Ammon's horn (tissue), 1 donor: ENCODE data around the gene ATP13A1.
"Not testable (repeated sequence)": the region's sequence is repeated elsewhere in the genome, so short reads cannot be mapped to it uniquely, and the experiment has no call there.

Experiments used
- DNase-seq: peaks from one replicate; pipeline ENCODE4 v3.0.0-alpha.2; 2016; ENCODE audit warnings: low spot score

ATP13A1 gene

DNA sequence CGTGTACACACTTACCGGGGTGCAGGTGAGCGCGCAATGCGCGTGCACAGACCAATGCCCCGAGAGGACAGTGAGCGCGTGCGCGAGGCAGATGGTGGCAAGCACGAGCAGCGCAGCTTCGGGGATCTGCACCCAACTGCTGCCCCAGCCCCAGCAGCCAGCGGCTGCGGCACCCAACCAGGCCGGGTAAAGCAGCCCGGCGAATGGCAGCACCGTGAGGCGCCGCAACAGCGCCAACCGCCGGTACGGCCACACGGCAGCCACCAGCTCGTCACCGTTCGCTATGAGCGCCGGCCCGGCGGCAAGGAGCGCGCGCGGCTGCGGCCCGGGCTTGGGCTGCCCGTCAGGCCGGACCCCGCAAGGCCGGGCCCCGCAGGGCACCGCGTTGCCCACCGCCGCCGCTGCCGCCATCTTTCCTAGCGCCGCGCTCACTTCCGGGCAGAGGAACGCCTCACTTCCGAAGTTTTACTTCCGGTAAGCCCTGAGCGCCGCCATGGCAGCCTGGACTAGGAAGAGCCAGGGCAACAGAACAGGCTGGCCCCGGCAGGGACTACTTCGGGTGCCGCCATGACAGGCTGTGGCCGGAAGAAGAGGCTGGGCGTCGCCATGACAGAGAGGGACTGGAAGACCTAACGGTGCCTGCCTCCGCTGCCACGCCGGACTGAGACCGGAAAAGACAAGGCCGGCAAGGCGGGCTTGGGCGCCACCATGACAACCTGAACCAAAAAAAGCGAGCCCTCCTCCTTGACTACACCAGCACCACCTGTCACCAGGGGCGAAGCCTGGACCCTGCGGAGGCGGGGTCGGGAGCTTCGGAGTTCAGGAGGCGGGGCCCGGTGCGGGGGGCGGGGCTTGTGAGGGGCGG, at the start of gene ATP13A1:
TSS of gene ATP13A1 (minus strand) at position 421 of the 865 bp plus-strand sequence. CDS start at position 411, 10 bp downstream.
- DNase-seq = peak; percentile 99

DNA sequence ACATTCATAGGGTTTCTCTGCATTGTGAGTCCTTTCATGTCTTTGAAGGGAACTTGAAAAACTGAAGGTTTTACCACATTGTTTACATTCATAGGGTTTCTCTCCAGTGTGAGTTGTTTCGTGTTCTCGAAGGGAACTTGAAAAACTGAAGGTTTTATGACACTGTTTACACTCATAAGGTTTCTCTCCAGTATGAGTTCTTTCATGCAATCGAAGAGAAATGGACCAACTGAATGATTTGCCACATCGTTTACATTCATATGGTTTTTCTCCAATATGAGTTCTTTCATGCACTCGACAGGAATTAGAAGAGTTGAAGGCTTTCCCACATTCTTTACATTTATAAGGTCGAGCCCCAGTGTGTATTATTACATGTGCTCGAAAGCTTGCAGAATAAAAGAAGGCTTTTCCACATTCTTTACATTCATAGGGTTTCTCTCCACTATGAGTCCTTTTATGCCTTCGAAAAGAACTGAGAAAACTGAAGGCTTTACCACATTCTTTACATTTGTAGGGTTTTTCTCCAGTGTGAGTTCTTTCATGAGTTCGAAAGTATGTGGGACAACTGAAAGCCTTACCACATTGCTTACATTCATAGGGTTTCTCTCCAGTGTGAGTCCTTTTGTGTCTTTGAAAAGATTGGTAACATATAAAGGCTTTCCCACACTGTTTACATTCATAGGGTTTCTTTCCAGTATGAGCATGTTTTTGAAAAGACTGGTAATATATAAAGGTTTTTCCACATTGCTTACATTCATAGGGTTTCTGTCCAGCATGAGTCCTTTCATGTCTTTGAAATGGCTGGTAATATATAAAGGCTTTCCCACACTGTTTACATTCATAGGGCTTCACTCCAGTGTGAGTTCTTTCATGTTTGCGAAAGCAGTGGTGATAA, 48.7 kb upstream of the ATP13A1 start:
- DNase-seq = no peak

- DNase-seq = no peak
These were observed 47.9 kb upstream of the ATP13A1 start for GRCh38 chr19:19711306-19711933.

GRCh38 chr19:19710506-19710905, 47.0 kb upstream of the ATP13A1 start:
- no peak for DNase-seq

GRCh38 chr19:19704836-19705235, 41.4 kb upstream of the ATP13A1 start:
- no peak for DNase-seq

- DNase-seq = not testable (repeated sequence)
These were observed 37.0 kb upstream of the ATP13A1 start for GRCh38 chr19:19700493-19700892.

- no peak for DNase-seq
These were observed 34.1 kb upstream of the ATP13A1 start for GRCh38 chr19:19697589-19697988.

GRCh38 chr19:19696386-19696785, 32.9 kb upstream of the ATP13A1 start:
- no peak for DNase-seq

DNA sequence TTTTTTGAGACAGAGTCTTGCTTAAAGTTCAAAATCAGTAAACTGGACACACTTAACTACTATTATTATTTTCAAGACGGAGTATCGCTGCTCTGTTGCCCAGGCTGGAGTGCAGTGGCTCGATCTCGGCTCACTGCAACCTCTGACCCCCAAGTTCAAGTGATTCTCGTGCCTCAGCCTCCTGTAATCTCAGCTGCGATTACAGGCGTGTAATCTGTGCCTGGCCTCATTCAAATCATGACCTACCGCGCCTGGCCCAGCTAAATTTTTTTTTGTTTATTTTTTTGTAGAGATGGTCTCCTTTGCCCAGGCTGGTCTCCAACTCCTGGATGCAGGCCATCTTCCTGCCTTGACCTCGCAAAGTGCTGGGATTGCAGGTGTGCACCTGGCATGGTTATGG, 28.2 kb upstream of the ATP13A1 start:
- DNase-seq = no peak

DNA sequence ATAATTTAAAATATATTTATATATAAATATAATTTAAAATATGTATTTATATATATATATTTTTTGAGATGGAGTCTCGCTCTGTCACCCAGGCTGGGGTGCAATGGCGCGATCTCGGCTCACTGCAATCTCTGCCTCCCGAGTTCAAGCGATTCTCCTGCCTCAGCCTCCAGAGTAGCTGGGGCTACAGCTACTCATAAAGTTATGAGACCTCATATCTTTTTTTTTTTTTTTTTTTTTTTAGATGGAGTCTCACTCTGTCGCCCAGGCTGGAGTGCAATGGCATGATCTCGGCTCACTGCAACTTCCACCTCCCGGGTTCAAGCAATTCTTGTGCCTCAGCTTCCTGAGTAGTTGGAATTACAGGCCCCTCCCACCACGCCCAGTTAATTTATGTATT, 25.5 kb upstream of the ATP13A1 start:
- DNase-seq = not testable (repeated sequence)

- DNase-seq = no peak
These were observed 23.6 kb upstream of the ATP13A1 start for GRCh38 chr19:19687090-19687489.

DNA sequence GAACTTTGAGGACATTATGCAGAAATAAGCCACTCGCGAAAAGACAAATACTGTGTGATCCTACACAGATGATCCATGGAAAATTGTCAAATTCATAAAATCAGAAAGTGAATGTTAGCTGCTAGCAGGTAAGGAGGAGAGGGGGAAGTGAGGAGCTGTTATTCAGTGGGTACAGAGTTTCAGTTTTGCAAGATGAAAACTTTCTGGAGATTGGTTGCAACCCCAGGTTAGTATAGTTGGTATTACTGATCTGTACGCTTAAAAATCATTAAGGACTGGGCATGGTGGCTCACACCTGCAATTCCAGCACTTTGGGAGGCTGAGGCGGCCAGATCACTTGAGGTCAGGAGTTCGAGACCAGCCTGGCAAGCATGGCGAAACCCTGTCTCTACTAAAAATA, 23.1 kb upstream of the ATP13A1 start:
- DNase-seq = no peak

DNA sequence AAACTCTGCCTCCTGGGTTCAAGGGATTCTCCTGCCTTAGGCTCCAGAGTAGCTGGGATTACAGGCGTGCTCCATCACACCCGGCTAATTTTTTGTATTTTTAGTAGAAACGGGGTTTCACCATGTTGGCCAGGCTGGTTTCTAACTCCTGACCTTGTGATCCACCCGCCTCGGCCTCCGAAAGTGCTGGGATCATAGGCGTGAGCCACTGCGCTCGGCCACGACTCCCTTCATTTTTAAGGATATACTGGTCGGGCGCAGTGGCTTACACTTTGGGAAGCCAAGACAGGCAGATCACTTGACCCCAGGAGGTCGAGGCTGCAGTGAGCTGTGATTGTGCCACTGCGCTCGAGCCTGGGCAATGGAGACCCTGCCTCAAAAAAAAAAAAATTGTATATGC, 22.6 kb upstream of the ATP13A1 start:
- not testable (repeated sequence) for DNase-seq

DNA sequence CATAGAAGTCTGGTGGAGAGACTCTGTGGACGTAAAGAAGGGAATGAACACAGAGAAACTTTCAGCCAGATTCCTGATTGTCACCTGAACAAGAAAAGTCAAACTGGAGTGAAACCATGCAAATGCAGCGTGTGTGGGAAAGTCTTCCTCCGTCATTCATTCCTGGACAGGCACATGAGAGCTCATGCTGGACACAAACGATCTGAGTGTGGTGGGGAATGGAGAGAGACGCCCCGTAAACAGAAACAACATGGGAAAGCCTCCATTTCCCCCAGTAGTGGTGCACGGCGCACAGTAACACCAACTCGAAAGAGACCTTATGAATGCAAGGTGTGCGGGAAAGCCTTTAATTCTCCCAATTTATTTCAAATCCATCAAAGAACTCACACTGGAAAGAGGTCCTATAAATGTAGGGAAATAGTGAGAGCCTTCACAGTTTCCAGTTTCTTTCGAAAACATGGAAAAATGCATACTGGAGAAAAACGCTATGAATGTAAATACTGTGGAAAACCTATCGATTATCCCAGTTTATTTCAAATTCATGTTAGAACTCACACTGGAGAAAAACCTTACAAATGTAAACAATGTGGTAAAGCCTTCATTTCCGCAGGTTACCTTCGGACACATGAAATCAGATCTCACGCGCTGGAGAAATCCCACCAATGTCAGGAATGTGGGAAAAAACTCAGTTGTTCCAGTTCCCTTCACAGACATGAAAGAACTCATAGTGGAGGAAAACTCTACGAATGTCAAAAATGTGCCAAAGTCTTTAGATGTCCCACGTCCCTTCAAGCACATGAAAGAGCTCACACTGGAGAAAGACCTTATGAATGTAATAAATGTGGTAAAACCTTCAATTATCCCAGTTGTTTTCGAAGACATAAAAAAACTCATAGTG, 15.9 kb upstream of the ATP13A1 start:
- no peak for DNase-seq

GRCh38 chr19:19677579-19677978, 14.1 kb upstream of the ATP13A1 start:
- no peak for DNase-seq

DNA sequence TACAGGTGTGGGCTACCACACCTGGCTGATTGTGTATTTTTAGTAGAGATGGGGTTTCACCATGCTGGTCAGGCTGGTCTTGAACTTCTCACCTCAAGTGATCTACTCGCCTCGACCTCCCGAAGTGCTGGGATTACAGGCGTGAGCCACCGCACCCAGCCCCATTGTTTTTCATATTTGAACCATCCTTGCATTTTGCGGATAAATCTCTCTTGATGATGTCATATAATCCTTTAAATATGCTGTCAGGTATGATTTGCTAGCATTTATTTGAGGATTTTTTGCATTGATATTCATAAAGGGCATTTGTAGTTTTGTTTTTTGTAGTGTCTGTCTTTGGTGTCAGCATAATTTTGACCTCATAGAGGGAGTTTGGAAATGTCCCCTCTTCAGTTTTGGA, 10.8 kb upstream of the ATP13A1 start:
- DNase-seq = no peak

DNA sequence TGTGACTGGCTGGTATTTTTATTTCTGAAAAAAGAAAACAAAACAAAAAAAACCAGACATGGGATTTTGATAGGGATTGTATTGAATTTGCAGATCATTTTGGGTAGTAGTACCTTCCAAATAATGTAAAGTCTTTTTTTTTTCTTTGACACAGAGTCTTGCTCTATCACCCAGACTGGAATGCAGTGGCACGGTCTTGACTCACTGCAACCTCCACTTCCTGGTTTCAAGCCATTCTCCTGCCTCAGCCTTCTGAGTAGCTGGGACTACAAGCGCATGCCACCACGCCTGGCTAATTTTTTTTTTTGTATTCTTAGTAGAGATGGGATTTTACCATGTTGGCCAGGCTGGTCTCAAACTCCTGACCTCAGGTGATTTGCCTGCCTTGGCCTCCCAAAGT, 9.3 kb upstream of the ATP13A1 start:
- no peak for DNase-seq

DNA sequence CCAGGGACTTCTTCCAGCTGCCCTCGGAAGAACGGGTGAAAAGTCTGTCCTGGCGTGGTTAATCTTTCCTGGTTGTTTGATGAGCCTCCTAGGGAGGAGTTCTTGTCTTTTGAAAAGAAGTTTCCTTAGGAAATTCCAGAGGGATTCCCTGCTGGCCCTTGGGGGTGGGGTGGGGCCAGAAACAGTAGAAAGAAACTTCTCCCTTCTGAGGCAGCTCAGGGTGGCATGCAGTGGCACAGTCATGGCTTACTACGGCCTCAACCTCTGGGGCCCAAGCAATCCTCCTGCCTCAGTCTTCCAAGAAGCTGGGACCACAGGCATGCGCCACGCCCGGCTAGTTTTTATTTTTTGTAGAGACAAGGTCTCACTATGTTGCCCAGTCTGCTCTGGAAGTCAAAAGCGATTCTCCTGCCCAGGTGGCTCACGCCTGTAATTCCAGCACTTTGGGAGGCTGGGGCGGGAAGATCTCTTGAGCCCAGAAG, 6.6 kb upstream of the ATP13A1 start:
- peak; percentile 1 for DNase-seq

- DNase-seq = peak; percentile 97
These were observed 4.9 kb upstream of the ATP13A1 start, which contains the start of gene ZNF101 for GRCh38 chr19:19668230-19669012. Gene ZNF101 (plus strand): TSS chr19:19668839. CDS start chr19:19668964, 125 bp downstream.

GRCh38 chr19:19665420-19665948, 2.0 kb upstream of the ATP13A1 start:
- not testable (repeated sequence) for DNase-seq
